Activated CD4-positive, alpha-beta T cell treated with anti-CD3 and anti-CD28 coated beads, Interleukin-2, Interleukin-4, amounts not matched to agents 100 ng/mL and 50 ng/mL, durations not matched to agents 16 hours and 8 hours (primary cell): Measurements from ENCODE around the gene CLIC1.
"Not testable (repeated sequence)": the region's sequence is repeated elsewhere in the genome, so short reads cannot be mapped to it uniquely, and the experiment has no call there.

Experiments used
- DNase-seq: peaks from one replicate; pipeline ENCODE4 v3.0.0-alpha.2; 2020; ENCODE audit warnings: low spot score

CLIC1 gene

GRCh38 chr6:31722173-31722572, 14.2 kb downstream of the CLIC1 start:
- no peak for DNase-seq

- no peak for DNase-seq
These were observed 14.8 kb downstream of the CLIC1 start, which contains the start of gene LY6G6C for GRCh38 chr6:31721351-31722020. Gene LY6G6C (minus strand): TSS chr6:31721746. CDS start chr6:31721679, 67 bp downstream.

DNA sequence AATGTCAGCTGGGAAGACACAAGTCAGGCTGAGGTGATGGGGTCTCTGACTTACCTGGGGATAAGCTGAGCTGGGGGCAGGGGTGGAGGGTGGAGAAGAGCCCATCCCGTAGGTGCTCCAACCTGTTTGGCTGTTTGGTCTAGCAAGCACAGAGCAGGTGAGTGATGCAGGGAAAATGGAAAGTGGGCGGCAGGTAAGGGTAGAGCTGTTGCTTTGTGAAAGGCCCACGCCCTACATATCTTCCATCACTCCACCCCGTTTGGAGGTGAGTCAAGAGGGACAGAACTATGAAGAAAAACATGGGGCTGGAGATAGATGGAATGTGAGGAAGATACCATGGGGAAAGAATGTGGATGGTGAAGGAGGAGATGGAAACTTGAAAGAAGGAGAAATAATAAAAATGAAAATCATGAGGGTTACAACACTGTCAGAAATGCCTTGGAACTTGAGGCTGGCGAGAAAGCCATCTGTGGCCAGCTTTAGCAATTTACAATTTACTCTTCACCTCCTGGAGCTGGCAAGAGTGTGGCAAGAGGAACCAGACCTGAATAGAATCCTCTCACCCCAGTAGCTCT, 16.0 kb downstream of the CLIC1 start:
- DNase-seq, result no peak

- DNase-seq, result no peak
These were observed 17.3 kb downstream of the CLIC1 start for GRCh38 chr6:31719001-31719400.

DNA sequence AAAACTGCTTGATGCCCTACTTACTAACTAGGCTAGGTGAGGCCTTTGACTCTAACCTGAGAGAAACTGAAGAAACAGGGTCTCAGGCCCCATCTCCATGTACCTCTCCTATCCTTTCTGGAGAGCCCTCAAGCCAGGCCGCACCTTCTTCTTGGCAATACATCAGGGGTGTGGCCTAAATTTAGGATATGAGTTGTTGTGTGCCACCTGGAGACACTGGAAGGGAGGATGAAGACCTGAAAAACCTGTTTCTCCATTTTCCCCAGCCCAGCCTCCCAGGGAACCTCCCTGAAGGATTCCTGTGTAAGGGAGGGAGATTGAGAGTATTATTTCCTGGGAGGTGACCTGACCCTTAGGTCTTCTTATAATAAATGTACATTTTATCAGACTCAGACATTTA, 18.1 kb downstream of the CLIC1 start:
- no peak for DNase-seq

GRCh38 chr6:31717499-31718222, 18.7 kb downstream of the CLIC1 start:
- no peak for DNase-seq

- DNase-seq, result no peak
These were observed 21.0 kb downstream of the CLIC1 start, which contains the start of gene LY6G6D for GRCh38 chr6:31715022-31715958. Gene LY6G6D (plus strand): TSS chr6:31715348. CDS start chr6:31715356, 8 bp downstream.

DNA sequence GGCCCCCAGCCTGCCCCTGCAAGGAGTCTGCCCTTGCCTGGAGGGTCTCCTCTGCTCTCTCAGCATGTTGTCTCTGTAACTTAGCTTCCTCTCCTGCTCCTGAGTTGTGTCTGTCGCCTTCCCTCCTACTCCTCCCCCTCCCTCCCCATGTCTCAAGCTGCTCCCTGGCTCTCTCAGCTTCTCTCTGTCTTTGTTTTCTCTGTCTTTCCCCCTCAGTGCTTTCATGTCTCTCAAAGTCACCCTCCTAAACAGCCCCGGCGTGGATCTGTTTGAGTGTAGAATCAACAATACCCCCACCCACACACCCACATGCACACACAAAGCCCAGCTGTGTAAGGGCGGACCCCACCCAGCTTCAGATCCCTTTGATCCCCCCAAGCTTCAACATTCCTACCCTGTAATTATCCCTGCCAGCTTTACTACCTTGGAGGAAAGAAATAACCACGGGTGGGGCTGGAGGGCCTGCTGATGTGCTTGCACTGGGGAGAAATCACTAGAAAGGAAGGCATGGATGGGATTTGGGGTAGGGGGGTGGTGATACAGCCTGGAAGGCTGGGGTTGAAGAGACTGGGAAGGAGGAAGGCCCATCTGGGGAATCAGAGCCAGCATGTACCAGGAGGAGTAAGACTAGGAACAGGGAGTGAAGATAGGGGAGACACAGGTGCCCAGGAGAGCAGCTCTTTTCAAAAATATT, 22.2 kb downstream of the CLIC1 start:
- DNase-seq, result no peak

DNA sequence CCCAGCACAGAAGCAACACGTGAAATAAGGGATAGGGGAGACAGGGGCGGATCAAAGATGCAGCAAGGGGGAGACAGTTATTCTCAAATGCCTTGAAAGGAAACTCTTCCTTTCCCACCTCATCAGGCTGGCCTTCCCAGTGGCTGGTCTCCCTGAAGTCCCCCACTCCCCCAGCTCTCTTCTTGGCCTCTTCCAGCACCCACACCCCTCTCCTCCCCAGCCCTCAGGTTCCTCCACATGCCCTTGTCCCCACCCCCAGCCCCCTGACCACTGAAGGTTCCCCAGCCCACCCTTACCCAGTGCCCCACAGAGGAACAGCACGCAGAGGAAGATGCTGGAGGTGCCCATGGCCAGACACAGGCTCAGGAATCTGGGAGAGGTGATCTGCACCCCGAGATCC, 22.9 kb downstream of the CLIC1 start:
- no peak for DNase-seq

- no peak for DNase-seq
These were observed 24.0 kb downstream of the CLIC1 start for GRCh38 chr6:31712296-31712695.

DNA sequence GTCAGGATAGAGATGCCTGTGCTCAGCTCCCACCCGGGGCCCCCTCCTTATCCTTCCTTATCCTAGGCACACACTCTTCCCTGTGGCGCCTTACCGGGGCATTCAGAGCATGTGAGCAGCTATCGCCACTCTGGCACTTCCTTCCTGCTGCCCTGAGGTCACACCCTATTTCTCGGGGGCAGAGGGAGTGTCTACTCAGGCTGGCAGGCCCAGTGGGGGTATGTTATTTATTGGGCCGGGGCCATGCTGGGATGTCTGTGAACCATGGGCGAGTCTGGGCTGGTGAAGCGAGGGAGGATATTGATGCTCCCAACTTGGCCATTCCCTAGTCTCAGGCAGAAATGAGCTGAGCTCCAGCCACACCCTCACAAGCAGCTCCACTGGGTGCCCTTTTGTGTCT, 25.1 kb downstream of the CLIC1 start:
- no peak for DNase-seq

- no peak for DNase-seq
These were observed 25.7 kb downstream of the CLIC1 start for GRCh38 chr6:31710523-31711219.

DNA sequence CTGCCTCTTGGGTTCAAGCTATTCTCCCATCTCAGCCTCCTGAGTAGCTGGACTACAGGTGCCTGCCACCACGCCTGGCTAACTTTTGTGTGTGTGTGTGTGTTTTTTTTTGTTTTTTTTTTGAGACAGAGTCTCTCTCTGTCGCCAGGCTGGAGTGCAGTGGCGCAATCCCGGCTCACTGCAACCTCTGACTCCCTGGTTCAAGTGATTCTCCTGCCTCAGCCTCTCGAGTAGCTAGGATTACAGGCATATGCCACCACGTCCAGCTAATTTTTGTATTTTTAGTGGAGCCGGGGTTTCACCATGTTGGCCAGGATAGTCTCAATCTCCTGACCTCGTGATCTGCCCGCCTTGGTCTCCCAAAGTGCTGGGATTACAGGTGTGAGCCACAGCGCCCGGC, 27.2 kb downstream of the CLIC1 start:
- not testable (repeated sequence) for DNase-seq

DNA sequence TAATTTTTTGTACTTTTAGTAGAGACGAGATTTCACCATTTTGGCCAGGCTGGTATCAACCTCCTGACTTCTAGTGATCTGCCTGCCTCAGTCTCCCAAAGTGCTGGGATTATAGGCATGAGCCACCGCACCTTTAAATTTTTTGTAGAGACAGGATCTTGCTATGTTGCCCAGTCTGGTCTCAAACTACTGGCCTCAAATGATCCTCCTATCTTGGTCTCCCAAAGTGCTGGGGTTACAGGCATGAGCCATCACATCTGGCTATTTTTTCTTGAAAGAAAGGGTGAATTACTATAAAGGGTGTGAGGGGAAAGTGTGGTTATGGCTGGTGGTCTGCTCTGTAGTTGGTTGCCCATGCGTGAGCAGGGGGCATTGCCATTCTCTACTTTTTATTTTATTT, 28.1 kb downstream of the CLIC1 start:
- DNase-seq, result no peak

- DNase-seq, result no peak
These were observed 28.6 kb downstream of the CLIC1 start for GRCh38 chr6:31707701-31708100.

- DNase-seq, result no peak
These were observed 29.7 kb downstream of the CLIC1 start, which contains the start of gene LY6G6F for GRCh38 chr6:31706599-31706998. Gene LY6G6F (plus strand): TSS chr6:31706866. CDS start chr6:31706907, 41 bp downstream.

DNA sequence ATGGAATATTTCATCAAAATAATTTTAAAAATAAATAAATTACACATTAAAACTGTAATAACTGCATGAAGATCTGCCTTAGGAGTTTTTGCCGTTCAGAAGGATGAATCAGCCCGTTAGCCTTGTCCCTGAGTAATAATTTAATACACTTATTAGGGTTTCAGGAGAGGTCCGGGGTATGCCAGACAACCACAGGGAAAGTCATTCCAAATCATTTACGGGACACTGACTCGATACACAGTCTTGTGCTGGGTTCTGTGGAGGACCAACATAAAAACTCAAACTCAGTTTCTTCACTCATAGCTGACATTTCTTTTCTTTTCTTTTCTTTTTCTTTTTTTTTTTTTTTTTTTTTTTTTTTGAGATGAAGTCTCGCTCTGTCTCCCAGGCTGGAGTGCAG, 30.4 kb downstream of the CLIC1 start:
- no peak for DNase-seq

DNA sequence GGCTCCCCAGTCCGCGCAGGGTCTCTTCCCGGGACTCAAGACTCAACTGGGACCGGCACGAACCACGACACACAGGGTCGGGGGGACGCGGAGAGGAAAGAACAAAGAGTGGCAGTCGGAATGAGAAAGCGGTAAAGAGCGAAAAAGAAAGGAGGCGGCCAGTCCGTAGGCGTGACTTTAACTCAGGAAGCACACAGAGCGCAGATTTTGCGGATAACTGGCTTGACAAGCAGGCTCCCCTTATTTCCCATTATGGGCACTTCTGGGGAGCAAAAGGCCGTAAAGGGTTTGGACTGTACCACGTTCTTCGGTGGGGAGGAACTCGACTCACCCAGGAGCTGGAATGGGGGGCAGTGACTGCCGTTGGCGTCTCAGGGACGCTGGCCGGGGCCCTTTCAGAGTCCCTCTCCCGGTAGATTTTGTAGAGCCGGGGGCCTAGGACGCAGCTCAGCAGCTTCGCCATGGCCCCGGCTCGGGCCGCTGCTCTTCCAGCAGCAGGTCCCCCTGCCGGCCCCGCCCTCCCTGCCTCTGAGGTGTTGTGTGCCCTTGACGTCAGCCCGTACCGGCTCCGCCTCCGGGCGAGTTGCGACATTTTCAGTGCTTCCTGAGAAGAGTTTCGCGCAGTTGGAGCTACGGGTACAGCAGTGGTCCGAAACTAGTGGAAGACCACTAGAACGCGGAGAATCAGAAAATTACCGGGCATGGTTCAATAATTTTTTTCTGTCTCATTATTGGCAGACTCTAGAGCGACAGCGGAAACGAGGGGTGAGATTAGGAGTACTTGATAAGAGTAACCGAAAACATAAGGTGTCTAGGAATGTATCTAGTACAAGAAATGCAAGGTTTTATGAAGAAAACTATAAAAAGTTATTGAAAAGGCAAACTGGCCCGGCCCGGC, 33.3 kb downstream of the CLIC1 start, which contains the start of gene ABHD16A:
ABHD16A (minus strand) TSS at position 506 of the 898 bp plus-strand sequence; CDS start at position 463, 43 bp downstream.
- peak; percentile 98 for DNase-seq

DNA sequence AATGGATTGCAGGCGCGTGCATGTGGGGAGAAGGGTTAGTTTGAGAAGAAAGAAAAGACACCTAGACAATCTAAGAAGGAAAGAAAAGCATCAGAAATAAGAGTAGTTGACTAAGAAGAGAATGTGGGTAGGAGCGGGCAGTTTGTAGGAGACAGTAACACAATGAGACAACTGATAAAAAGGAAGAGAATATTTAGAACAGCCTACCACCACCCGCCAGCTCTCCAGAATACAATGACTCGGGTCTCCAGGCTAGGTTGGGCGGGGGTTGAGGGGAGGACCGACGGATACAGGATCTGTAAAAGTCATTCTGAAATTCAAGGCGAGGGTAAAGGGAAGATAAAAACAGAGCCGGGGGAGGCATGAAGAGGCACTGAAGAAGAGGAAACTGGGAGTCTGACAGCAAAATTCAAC, 33.9 kb downstream of the CLIC1 start:
- DNase-seq, result peak; percentile 37
